ENCODE measurements around the gene CIROP. TPM values are rescaled to one million over a fixed set of nuclear protein-coding genes. Genes with fewer than 3 reads are reported as not detected.

Gene CIROP
- total RNA-seq, 1 experiment from 2014 or later: 0.11 TPM

GRCh38 chr14:23057757-23058653 lies 46.8 kb downstream of the CIROP start (continued):
- TF ChIP-seq ATF3 (CRISPR knock-in tag; conservative IDR thresholded peaks at IDR 0.05) (no peak), TP53 (CRISPR knock-in tag; IDR thresholded peaks at IDR 0.05) (0 out of 2 replicates have a peak, but pooled peaks have one; percentile 28), ZNF121 (CRISPR knock-in tag; IDR thresholded peaks at IDR 0.05) (peak; percentile 90), CREM (CRISPR knock-in tag; IDR thresholded peaks at IDR 0.05) (0 out of 2 replicates have a peak, but pooled peaks have one; percentile 25), ESRRA (CRISPR knock-in tag; IDR thresholded peaks at IDR 0.05; ENCODE audit: borderline replicate concordance) (no peak), FOXP1 (CRISPR knock-in tag; IDR thresholded peaks at IDR 0.05; ENCODE audit: borderline replicate concordance) (no peak; the same call in 1 of the 2 replicates), ZNF396 (CRISPR knock-in tag; IDR thresholded peaks at IDR 0.05; ENCODE audit: borderline replicate concordance) (no peak), ERG (CRISPR knock-in tag; IDR thresholded peaks at IDR 0.05) (peak; percentile 7; the same call in 1 of the 2 replicates), JAZF1 (CRISPR knock-in tag; IDR thresholded peaks at IDR 0.05) (no peak), RELA (CRISPR knock-in tag; IDR thresholded peaks at IDR 0.05; ENCODE audit: borderline replicate concordance) (no peak), TEAD1 (CRISPR knock-in tag; IDR thresholded peaks at IDR 0.05) (peak; percentile 39), AR (CRISPR knock-in tag; IDR thresholded peaks at IDR 0.05) (peak; percentile 63; the same call in 1 of the 2 replicates), GABPB1 (CRISPR knock-in tag; IDR thresholded peaks at IDR 0.05) (peak; percentile 58; the same call in 1 of the 2 replicates), CTCF (IDR thresholded peaks at IDR 0.05) (peak; percentile 97)
- TF ChIP-seq, protein P1, sequence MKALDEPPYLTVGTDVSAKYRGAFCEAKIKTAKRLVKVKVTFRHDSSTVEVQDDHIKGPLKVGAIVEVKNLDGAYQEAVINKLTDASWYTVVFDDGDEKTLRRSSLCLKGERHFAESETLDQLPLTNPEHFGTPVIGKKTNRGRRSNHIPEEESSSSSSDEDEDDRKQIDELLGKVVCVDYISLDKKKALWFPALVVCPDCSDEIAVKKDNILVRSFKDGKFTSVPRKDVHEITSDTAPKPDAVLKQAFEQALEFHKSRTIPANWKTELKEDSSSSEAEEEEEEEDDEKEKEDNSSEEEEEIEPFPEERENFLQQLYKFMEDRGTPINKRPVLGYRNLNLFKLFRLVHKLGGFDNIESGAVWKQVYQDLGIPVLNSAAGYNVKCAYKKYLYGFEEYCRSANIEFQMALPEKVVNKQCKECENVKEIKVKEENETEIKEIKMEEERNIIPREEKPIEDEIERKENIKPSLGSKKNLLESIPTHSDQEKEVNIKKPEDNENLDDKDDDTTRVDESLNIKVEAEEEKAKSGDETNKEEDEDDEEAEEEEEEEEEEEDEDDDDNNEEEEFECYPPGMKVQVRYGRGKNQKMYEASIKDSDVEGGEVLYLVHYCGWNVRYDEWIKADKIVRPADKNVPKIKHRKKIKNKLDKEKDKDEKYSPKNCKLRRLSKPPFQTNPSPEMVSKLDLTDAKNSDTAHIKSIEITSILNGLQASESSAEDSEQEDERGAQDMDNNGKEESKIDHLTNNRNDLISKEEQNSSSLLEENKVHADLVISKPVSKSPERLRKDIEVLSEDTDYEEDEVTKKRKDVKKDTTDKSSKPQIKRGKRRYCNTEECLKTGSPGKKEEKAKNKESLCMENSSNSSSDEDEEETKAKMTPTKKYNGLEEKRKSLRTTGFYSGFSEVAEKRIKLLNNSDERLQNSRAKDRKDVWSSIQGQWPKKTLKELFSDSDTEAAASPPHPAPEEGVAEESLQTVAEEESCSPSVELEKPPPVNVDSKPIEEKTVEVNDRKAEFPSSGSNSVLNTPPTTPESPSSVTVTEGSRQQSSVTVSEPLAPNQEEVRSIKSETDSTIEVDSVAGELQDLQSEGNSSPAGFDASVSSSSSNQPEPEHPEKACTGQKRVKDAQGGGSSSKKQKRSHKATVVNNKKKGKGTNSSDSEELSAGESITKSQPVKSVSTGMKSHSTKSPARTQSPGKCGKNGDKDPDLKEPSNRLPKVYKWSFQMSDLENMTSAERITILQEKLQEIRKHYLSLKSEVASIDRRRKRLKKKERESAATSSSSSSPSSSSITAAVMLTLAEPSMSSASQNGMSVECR (CRISPR knock-in tag; IDR thresholded peaks at IDR 0.05; ENCODE audit: borderline replicate concordance): no peak
- TF ChIP-seq, protein P2, sequence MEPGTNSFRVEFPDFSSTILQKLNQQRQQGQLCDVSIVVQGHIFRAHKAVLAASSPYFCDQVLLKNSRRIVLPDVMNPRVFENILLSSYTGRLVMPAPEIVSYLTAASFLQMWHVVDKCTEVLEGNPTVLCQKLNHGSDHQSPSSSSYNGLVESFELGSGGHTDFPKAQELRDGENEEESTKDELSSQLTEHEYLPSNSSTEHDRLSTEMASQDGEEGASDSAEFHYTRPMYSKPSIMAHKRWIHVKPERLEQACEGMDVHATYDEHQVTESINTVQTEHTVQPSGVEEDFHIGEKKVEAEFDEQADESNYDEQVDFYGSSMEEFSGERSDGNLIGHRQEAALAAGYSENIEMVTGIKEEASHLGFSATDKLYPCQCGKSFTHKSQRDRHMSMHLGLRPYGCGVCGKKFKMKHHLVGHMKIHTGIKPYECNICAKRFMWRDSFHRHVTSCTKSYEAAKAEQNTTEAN (CRISPR knock-in tag; IDR thresholded peaks at IDR 0.05): no peak
- TF ChIP-seq, protein P3, sequence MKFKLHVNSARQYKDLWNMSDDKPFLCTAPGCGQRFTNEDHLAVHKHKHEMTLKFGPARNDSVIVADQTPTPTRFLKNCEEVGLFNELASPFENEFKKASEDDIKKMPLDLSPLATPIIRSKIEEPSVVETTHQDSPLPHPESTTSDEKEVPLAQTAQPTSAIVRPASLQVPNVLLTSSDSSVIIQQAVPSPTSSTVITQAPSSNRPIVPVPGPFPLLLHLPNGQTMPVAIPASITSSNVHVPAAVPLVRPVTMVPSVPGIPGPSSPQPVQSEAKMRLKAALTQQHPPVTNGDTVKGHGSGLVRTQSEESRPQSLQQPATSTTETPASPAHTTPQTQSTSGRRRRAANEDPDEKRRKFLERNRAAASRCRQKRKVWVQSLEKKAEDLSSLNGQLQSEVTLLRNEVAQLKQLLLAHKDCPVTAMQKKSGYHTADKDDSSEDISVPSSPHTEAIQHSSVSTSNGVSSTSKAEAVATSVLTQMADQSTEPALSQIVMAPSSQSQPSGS (CRISPR knock-in tag; IDR thresholded peaks at IDR 0.05; ENCODE audit: borderline replicate concordance, low read depth): no peak
- TF ChIP-seq, protein P4, sequence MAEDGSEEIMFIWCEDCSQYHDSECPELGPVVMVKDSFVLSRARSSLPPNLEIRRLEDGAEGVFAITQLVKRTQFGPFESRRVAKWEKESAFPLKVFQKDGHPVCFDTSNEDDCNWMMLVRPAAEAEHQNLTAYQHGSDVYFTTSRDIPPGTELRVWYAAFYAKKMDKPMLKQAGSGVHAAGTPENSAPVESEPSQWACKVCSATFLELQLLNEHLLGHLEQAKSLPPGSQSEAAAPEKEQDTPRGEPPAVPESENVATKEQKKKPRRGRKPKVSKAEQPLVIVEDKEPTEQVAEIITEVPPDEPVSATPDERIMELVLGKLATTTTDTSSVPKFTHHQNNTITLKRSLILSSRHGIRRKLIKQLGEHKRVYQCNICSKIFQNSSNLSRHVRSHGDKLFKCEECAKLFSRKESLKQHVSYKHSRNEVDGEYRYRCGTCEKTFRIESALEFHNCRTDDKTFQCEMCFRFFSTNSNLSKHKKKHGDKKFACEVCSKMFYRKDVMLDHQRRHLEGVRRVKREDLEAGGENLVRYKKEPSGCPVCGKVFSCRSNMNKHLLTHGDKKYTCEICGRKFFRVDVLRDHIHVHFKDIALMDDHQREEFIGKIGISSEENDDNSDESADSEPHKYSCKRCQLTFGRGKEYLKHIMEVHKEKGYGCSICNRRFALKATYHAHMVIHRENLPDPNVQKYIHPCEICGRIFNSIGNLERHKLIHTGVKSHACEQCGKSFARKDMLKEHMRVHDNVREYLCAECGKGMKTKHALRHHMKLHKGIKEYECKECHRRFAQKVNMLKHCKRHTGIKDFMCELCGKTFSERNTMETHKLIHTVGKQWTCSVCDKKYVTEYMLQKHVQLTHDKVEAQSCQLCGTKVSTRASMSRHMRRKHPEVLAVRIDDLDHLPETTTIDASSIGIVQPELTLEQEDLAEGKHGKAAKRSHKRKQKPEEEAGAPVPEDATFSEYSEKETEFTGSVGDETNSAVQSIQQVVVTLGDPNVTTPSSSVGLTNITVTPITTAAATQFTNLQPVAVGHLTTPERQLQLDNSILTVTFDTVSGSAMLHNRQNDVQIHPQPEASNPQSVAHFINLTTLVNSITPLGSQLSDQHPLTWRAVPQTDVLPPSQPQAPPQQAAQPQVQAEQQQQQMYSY (CRISPR knock-in tag; IDR thresholded peaks at IDR 0.05): peak; percentile 28; the same call in 1 of the 2 replicates
- TF ChIP-seq, protein P5, sequence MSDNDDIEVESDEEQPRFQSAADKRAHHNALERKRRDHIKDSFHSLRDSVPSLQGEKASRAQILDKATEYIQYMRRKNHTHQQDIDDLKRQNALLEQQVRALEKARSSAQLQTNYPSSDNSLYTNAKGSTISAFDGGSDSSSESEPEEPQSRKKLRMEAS (CRISPR knock-in tag; IDR thresholded peaks at IDR 0.05): 0 out of 2 replicates have a peak, but pooled peaks have one; percentile 29

All from WTC11 (cell line).